ENCODE data around the gene MITF.

The MITF gene

GRCh38 chr3:69718866-69719586, 20.2 kb upstream of the MITF start:
- no peaks in the 10 kb centered on the region for H3K9me3 ChIP-seq (ENCODE audit: low read length)
- H3K79me2 ChIP-seq (ENCODE audit: insufficient read depth, low read length): no peaks in the 10 kb centered on the region
- no peaks in the 10 kb centered on the region for H3K9me2 ChIP-seq (ENCODE audit: low read depth, low read length)
- no peaks in the 10 kb centered on the region for H3K4me1 ChIP-seq (ENCODE audit: insufficient read depth, low read length, severe bottlenecking)
- H2AFZ ChIP-seq (ENCODE audit: low read length): no peak overlapping the region
- no peak overlapping the region for H3K9ac ChIP-seq (ENCODE audit: low read length)
- no peaks in the 10 kb centered on the region for H3K27me3 ChIP-seq (ENCODE audit: insufficient read depth, low read length)
- H3K4me3 ChIP-seq (ENCODE audit: low read depth, low read length, poor library complexity, severe bottlenecking): no peak overlapping the region
- H3K4me2 ChIP-seq (ENCODE audit: low read length): no peak overlapping the region
- TF ChIP-seq CTCF (IDR thresholded peaks at IDR 0.05; ENCODE audit: low read length) (no peak), EZH2 (IDR thresholded peaks at IDR 0.05; ENCODE audit: borderline replicate concordance, low read length) (no peak)
- H4K20me1 ChIP-seq (ENCODE audit: insufficient read depth, low read length): no peaks in the 10 kb centered on the region
- H3K27ac ChIP-seq (ENCODE audit: low read depth, low read length, poor library complexity, severe bottlenecking): no peak overlapping the region
- H3K36me3 ChIP-seq (ENCODE audit: insufficient read depth, low read length): no peaks in the 10 kb centered on the region
- H3F3A ChIP-seq (ENCODE audit: insufficient read depth, low read length): no peaks in the 10 kb centered on the region

- TF ChIP-seq CTCF (IDR thresholded peaks at IDR 0.05; ENCODE audit: low read length) (no peak), EZH2 (IDR thresholded peaks at IDR 0.05; ENCODE audit: borderline replicate concordance, low read length) (no peak)
- Histone ChIP-seq H4K20me1 (ENCODE audit: insufficient read depth, low read length) (no peaks in the 10 kb centered on the region), H3K79me2 (ENCODE audit: insufficient read depth, low read length) (no peaks in the 10 kb centered on the region), H3K27me3 (ENCODE audit: insufficient read depth, low read length) (no peaks in the 10 kb centered on the region), H3K9me2 (ENCODE audit: low read depth, low read length) (no peaks in the 10 kb centered on the region), H2AFZ (ENCODE audit: low read length) (no peak overlapping the region), H3K9me3 (ENCODE audit: low read length) (no peaks in the 10 kb centered on the region), H3K4me2 (ENCODE audit: low read length) (no peak overlapping the region), H3F3A (ENCODE audit: insufficient read depth, low read length) (no peaks in the 10 kb centered on the region), H3K9ac (ENCODE audit: low read length) (no peak overlapping the region), H3K4me3 (ENCODE audit: low read depth, low read length, poor library complexity, severe bottlenecking) (no peak overlapping the region), H3K4me1 (ENCODE audit: insufficient read depth, low read length, severe bottlenecking) (no peaks in the 10 kb centered on the region), H3K36me3 (ENCODE audit: insufficient read depth, low read length) (no peaks in the 10 kb centered on the region), H3K27ac (ENCODE audit: low read depth, low read length, poor library complexity, severe bottlenecking) (no peak overlapping the region)
These were observed 19.6 kb upstream of the MITF start for GRCh38 chr3:69719587-69720122.

- Histone ChIP-seq H3K27ac (ENCODE audit: low read depth, low read length, poor library complexity, severe bottlenecking) (no peak overlapping the region), H3K9me2 (ENCODE audit: low read depth, low read length) (no peaks in the 10 kb centered on the region), H3F3A (ENCODE audit: insufficient read depth, low read length) (no peaks in the 10 kb centered on the region), H3K79me2 (ENCODE audit: insufficient read depth, low read length) (no peaks in the 10 kb centered on the region), H3K4me1 (ENCODE audit: insufficient read depth, low read length, severe bottlenecking) (no peaks in the 10 kb centered on the region), H3K9me3 (ENCODE audit: low read length) (no peaks in the 10 kb centered on the region), H3K4me3 (ENCODE audit: low read depth, low read length, poor library complexity, severe bottlenecking) (no peak overlapping the region), H3K27me3 (ENCODE audit: insufficient read depth, low read length) (no peaks in the 10 kb centered on the region), H3K4me2 (ENCODE audit: low read length) (no peak overlapping the region), H4K20me1 (ENCODE audit: insufficient read depth, low read length) (no peaks in the 10 kb centered on the region), H3K9ac (ENCODE audit: low read length) (no peak overlapping the region), H3K36me3 (ENCODE audit: insufficient read depth, low read length) (no peaks in the 10 kb centered on the region), H2AFZ (ENCODE audit: low read length) (no peak overlapping the region)
- TF ChIP-seq CTCF (IDR thresholded peaks at IDR 0.05; ENCODE audit: low read length): no peak
- TF ChIP-seq EZH2 (IDR thresholded peaks at IDR 0.05; ENCODE audit: borderline replicate concordance, low read length): no peak
These were observed 18.4 kb upstream of the MITF start for GRCh38 chr3:69720824-69721223.

Measured in OCI-LY1 (cell line).